Endothelial cell of umbilical vein (primary cell): ENCODE results near the gene BDP1.

Experiments
- MYC ChIP-seq: IDR thresholded peaks from one replicate; pipeline ENCODE4 v1.6.1; 2011; ENCODE audit warnings: mild to moderate bottlenecking, low read depth, low read length
- POLR2A ChIP-seq: IDR thresholded peaks from 2 replicates; pipeline ENCODE4 v1.6.1; 2012; ENCODE audit warnings: low read depth, mild to moderate bottlenecking, control low read depth, low read length
- TF ChIP-seq, protein P1 (sequence below), 2 donors: IDR thresholded peaks; 1 replicate in 1 of 2; 2 replicates in 1 of 2; pipeline ENCODE4 v1.5.1; 2011; ENCODE audit warnings: low read length in 2 of 2, mild to moderate bottlenecking in 2 of 2, moderate library complexity in 2 of 2, control low read depth in 1 of 2, inconsistent platforms in 1 of 2, low read depth in 1 of 2; ENCODE audit not compliant: insufficient read depth in 1 of 2; ENCODE audit errors: extremely low read depth in 1 of 2

DNA sequence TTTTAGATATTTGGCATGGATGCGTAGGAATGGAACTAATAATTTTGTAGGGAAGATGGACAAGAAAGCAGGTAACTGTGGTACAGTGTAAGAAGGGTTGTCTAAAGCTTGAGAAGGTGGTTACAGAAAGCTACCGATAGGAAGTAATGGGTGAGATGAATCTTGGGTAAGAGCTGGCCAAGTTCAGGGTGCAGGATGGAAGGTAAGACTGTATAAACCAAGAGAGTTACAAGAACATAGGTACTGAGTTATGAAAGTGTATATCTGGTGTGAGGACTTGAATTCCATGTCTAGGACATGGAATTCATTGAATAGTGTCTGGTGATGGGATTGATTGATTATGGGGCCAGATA is 133.1 kb downstream of the BDP1 start:
- no peak for TF ChIP-seq MYC
- TF ChIP-seq POLR2A, result no peak
- TF ChIP-seq, protein P1, sequence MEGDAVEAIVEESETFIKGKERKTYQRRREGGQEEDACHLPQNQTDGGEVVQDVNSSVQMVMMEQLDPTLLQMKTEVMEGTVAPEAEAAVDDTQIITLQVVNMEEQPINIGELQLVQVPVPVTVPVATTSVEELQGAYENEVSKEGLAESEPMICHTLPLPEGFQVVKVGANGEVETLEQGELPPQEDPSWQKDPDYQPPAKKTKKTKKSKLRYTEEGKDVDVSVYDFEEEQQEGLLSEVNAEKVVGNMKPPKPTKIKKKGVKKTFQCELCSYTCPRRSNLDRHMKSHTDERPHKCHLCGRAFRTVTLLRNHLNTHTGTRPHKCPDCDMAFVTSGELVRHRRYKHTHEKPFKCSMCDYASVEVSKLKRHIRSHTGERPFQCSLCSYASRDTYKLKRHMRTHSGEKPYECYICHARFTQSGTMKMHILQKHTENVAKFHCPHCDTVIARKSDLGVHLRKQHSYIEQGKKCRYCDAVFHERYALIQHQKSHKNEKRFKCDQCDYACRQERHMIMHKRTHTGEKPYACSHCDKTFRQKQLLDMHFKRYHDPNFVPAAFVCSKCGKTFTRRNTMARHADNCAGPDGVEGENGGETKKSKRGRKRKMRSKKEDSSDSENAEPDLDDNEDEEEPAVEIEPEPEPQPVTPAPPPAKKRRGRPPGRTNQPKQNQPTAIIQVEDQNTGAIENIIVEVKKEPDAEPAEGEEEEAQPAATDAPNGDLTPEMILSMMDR (IDR thresholded peaks at IDR 0.05; ENCODE audit: extremely low read depth in 1 of 2, insufficient read depth in 1 of 2, low read depth in 1 of 2, low read length in 2 of 2), result no peak
